Naive thymus-derived CD4-positive, alpha-beta T cell (primary cell): ENCODE results near the gene CACYBP. TPM values are rescaled to one million over a fixed set of nuclear protein-coding genes. Genes with fewer than 3 reads are reported as not detected.
"Not testable (repeated sequence)": the region's sequence is repeated elsewhere in the genome, so short reads cannot be mapped to it uniquely, and the experiment has no call there.

Experiments used
- ATAC-seq: fragments of 150-1000 bp; cut with Tn5 transposase; 2 replicates; pipeline ENCODE4 v1.10.0; 2021; ENCODE audit warnings: mild to moderate bottlenecking, moderate library complexity
- CTCF ChIA-PET: fragments of 350-600 bp; sonication (Branson Sonifier 250); formaldehyde crosslinking; loops from one replicate; lab custom pipeline; 2021; ENCODE audit warnings: antibody characterized with exemption; lab: Charles Lee
- POLR2A ChIA-PET: fragments of 350-600 bp; sonication (Branson Sonifier 250); formaldehyde crosslinking; loops from one replicate; lab custom pipeline; 2021; ENCODE audit warnings: antibody characterized with exemption, inconsistent platforms; lab: Charles Lee
- DNase-seq, 9 donors: peaks; one replicate each; pipeline versions ENCODE4 v3.0.0 to v3.0.0-alpha.2; 2020 to 2022; ENCODE audit warnings: mixed read lengths in 1 of 9
- H3K27ac ChIP-seq: one replicate; pipeline ENCODE4 v1.7.0; 2013; ENCODE audit warnings: mild to moderate bottlenecking, low read depth, low read length, moderate library complexity
- H3K27me3 ChIP-seq, 2 donors: one replicate each; pipeline ENCODE4 v1.7.0; 2013; ENCODE audit warnings: low read length in 2 of 2, mild to moderate bottlenecking in 2 of 2, moderate library complexity in 2 of 2; ENCODE audit not compliant: control insufficient read depth in 2 of 2, insufficient read depth in 2 of 2
- H3K36me3 ChIP-seq, 3 experiments: 1 replicate in 2 of 3; 2 replicates in 1 of 3; pipeline ENCODE4 v1.7.0; 2013; ENCODE audit warnings: low read length in 3 of 3, mild to moderate bottlenecking in 3 of 3, moderate library complexity in 1 of 3; ENCODE audit not compliant: insufficient read depth in 3 of 3, control insufficient read depth in 2 of 3
- H3K4me1 ChIP-seq, 2 donors: one replicate each; pipeline ENCODE4 v1.7.0; 2013; ENCODE audit warnings: low read length in 2 of 2, mild to moderate bottlenecking in 2 of 2, moderate library complexity in 1 of 2; ENCODE audit not compliant: control insufficient read depth in 2 of 2, insufficient read depth in 2 of 2
- H3K4me3 ChIP-seq: 2 replicates; pipeline ENCODE4 v1.7.0; 2013; ENCODE audit warnings: mild to moderate bottlenecking, low read length
- H3K9me3 ChIP-seq, 3 experiments: 1 replicate in 2 of 3; 2 replicates in 1 of 3; pipeline ENCODE4 v1.7.0; 2013; ENCODE audit warnings: low read length in 3 of 3; ENCODE audit not compliant: control insufficient read depth in 2 of 3
- H3K27ac Mint-ChIP-seq, 9 donors: one replicate each; pipeline ENCODE4 v1.8.0; 2020 to 2022; ENCODE audit warnings: mixed read lengths in 9 of 9, mild to moderate bottlenecking in 8 of 9, moderate library complexity in 5 of 9, inconsistent platforms in 2 of 9
- H3K27me3 Mint-ChIP-seq, 5 donors: one replicate each; pipeline ENCODE4 v1.8.0; 2021 to 2022; ENCODE audit warnings: mixed read lengths in 5 of 5, mild to moderate bottlenecking in 1 of 5
- H3K36me3 Mint-ChIP-seq, 5 donors: one replicate each; pipeline ENCODE4 v1.8.0; 2020 to 2022; ENCODE audit warnings: mixed read lengths in 5 of 5, mild to moderate bottlenecking in 3 of 5, inconsistent platforms in 1 of 5
- H3K4me1 Mint-ChIP-seq, 7 donors: one replicate each; pipeline ENCODE4 v1.8.0; 2020 to 2022; ENCODE audit warnings: mixed read lengths in 7 of 7, mild to moderate bottlenecking in 3 of 7, inconsistent platforms in 1 of 7
- H3K4me3 Mint-ChIP-seq, 10 donors: one replicate each; pipeline ENCODE4 v1.8.0; 2020 to 2022; ENCODE audit warnings: mild to moderate bottlenecking in 10 of 10, mixed read lengths in 10 of 10, moderate library complexity in 6 of 10, inconsistent platforms in 2 of 10
- H3K9me3 Mint-ChIP-seq, 11 donors: one replicate each; pipeline ENCODE4 v1.8.0; 2020 to 2022; ENCODE audit warnings: mixed read lengths in 11 of 11, mild to moderate bottlenecking in 4 of 11, inconsistent platforms in 1 of 11, moderate library complexity in 1 of 11
- intact Hi-C, 2 donors: fragments of 100-400 bp; cut with micrococcal nuclease; formaldehyde crosslinking; loops; one replicate each; pipeline ENCODE4 v1.15.1; 2023
- polyA plus RNA-seq, 2 donors: library from polyadenylated mRNA; unstranded; fragments of 300-500 nt; fragmentation: Illumina TruSeq; gene quantifications; one replicate each; pipeline ENCODE4 v1.2.3, GENCODE V29; 2021
- total RNA-seq, 6 experiments: library from RNA in 5 of 6; stranded (reverse) in 5 of 6; gene quantifications; 1 replicate in 5 of 6; 2 replicates in 1 of 6; pipeline ENCODE4 v1.2.3 and lab custom pipeline; 2021 to 2026

The CACYBP gene
- total and polyA plus RNA-seq, 7 experiments from 2014 or later, result 70.8 to 192 (median 101) TPM

DNA sequence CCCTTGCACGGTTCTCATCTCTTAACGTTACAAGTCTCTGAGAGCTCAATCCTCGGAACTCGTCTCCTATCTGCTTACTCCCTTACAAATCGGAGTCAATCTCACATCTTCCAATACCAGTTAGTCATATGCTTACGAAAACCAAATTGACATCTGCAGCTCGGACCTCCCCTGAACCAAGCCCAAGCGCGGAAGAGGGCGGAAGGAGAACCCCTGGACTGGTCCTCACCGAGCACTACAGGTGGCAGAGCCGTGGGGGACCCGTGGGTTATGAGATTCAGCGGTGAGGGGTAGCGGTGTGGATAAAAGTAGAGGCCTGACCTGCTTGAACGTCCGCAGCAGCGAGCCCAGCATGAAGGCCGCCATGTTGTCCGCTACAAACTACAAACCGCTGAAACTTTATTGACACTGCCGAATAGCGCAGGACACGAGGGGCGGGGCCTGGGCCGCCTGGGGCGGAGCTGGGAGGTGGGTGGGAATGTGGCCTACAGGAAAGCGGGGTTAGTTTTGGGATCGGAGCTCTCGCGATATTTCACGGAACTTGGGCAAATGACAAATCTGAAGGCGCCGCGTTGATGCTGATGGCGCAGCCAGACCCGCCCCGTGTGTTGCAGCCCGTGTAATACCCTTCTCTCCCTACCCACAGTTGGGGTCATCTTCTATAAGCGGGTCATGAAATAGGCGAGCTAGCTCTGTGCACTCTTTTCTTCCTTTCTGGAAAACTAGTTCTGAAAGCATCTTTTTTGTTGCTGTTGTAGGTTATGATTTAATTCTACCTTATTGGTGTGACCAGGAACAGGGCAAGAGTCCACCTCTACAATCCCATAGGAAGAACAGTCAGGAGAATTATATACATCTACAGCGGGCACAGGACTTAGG, 23.5 kb downstream of the CACYBP start, which contains the start of gene MRPS14:
MRPS14 (minus strand) TSS at position 383 of the 879 bp plus-strand sequence; CDS start at position 366, 17 bp downstream.
- peaks cover 23 to 47% (median 36%) of the 10 kb centered on the region in 7 donors for H3K4me1 Mint-ChIP-seq
- peak; percentile 97 for ATAC-seq
- H3K27ac ChIP-seq, result peak within 1 kb of the TSS; percentile 92
- ChIA-PET POLR2A (interaction anchor here (0.6 to 5.8 kb wide), 29 partner anchors 9 to 1547 kb away, joined by 3 to 185 read pairs (median 4); partner anchors contain the start of genes CACYBP, RABGAP1L and ZBTB37), CTCF (interaction anchor here (0.9 to 1.9 kb wide), 3 partner anchors 20 to 102 kb away, joined by 3 to 22 read pairs (median 4); partner anchors contain the start of gene CACYBP)
- no peaks in the 10 kb centered on the region for H3K27me3 Mint-ChIP-seq
- peak within 1 kb of the TSS; percentile 86 to 97 (median 92) for H3K4me3 Mint-ChIP-seq
- peaks cover 0 to 8% (median 0%) of the 10 kb centered on the region in 11 donors for H3K9me3 Mint-ChIP-seq
- H3K36me3 ChIP-seq, result peaks cover 0 to 6% (median 0%) of the 10 kb centered on the region in 3 experiments
- H3K9me3 ChIP-seq, result no peaks in the 10 kb centered on the region
- peaks cover 6 to 12% of the 10 kb centered on the region in 2 donors for H3K4me1 ChIP-seq
- no peaks in the 10 kb centered on the region for H3K27me3 ChIP-seq
- intact Hi-C loops, result loop anchor here (1.0 to 10.0 kb wide), 18 partner anchors 24 to 1546 kb away; partner anchors contain the start of genes CACYBP (in 2 of the 2), CENPL (in 2 of the 2), COP1 (in 2 of the 2) and DARS2 (in 2 of the 2)
- DNase-seq, result peak; percentile 93 to 98 (median 97)
- H3K27ac Mint-ChIP-seq, result peak within 1 kb of the TSS; percentile 84 to 98 (median 90)
- peaks cover 0 to 7% (median 0%) of the 10 kb centered on the region in 5 donors for H3K36me3 Mint-ChIP-seq
- peak within 1 kb of the TSS; percentile 86 for H3K4me3 ChIP-seq

- ATAC-seq, H3K9me3 Mint-ChIP-seq, DNase-seq, H3K36me3 ChIP-seq, H3K36me3 Mint-ChIP-seq, H3K27me3 Mint-ChIP-seq, H3K9me3 ChIP-seq, H3K27me3 ChIP-seq: not testable (repeated sequence)
- peaks cover 23 to 45% (median 36%) of the 10 kb centered on the region in 7 donors for H3K4me1 Mint-ChIP-seq
- Histone ChIP-seq H3K4me1 (peaks cover 6 to 12% of the 10 kb centered on the region in 2 donors), H3K4me3 (peak overlapping the region; percentile 86), H3K27ac (peak overlapping the region; percentile 92)
- H3K27ac Mint-ChIP-seq, result peak overlapping the region; percentile 84 to 98 (median 90)
- H3K4me3 Mint-ChIP-seq, result peak overlapping the region; percentile 86 to 97 (median 92)
- intact Hi-C loops, result loop anchor here (1.0 to 10.0 kb wide), 18 partner anchors 25 to 1547 kb away; partner anchors contain the start of genes CACYBP (in 2 of the 2), CENPL (in 2 of the 2), COP1 (in 2 of the 2) and DARS2 (in 2 of the 2)
- ChIA-PET POLR2A (interaction anchor here (0.6 to 5.8 kb wide), 24 partner anchors 8 to 1548 kb away, joined by 3 to 185 read pairs (median 4); partner anchors contain the start of genes CACYBP, RABGAP1L and ZBTB37), CTCF (interaction anchor here (0.9 to 1.9 kb wide), 2 partner anchors 24 to 101 kb away, joined by 3 to 22 read pairs; partner anchors contain the start of gene CACYBP)
Observed at GRCh38 chr1:175023922-175024242, 24.1 kb downstream of the CACYBP start.

DNA sequence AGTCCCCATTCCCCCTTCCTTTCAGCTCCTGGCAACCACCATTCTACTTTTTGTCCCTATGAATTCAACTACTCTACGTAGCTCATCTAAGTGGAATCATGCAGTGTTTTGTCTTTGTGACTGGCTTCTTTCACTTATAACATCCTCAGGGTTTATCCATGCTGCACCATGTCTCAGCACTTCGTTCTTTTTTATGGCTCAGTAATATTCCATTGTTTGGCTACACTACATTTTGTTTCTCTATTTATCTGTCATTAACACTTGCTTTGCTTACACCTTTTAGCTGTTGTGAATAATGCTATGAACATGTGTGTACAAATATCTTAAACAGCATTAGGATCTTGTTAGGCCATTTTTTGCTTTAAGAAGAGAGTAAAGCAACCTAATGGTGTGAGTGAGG, 25.0 kb downstream of the CACYBP start:
- ATAC-seq (no peak), DNase-seq (no peak)
- ChIA-PET POLR2A (interaction anchor here (0.6 to 5.8 kb wide), 6 partner anchors 21 to 1549 kb away, joined by 3 to 185 read pairs (median 4); partner anchors contain the start of gene CACYBP), CTCF (interaction anchor here (1.9 kb wide), 1 partner anchor 25 kb away, joined by 22 read pairs; the partner anchor contains the start of gene CACYBP)
- peaks cover 6 to 15% of the 10 kb centered on the region in 2 donors for H3K4me1 ChIP-seq
- H3K36me3 Mint-ChIP-seq, result peaks cover 0 to 5% (median 0%) of the 10 kb centered on the region in 5 donors
- H3K4me3 Mint-ChIP-seq, result peak overlapping the region; percentile 39 to 90 (median 70)
- no peaks in the 10 kb centered on the region for H3K27me3 Mint-ChIP-seq
- intact Hi-C loops, result loop anchor here (5.0 to 10.0 kb wide), 3 partner anchors 1002 to 1310 kb away; partner anchors contain the start of genes COP1 (in 1 of the 2), KLHL20 (in 1 of the 2) and RC3H1 (in 1 of the 2)
- H3K9me3 ChIP-seq, result no peaks in the 10 kb centered on the region
- peaks cover 0 to 4% (median 0%) of the 10 kb centered on the region in 3 experiments for H3K36me3 ChIP-seq
- peak overlapping the region; percentile 58 to 98 (median 89) for H3K27ac Mint-ChIP-seq
- no peaks in the 10 kb centered on the region for H3K27me3 ChIP-seq
- H3K27ac ChIP-seq, result no peak overlapping the region
- peaks cover 23 to 50% (median 39%) of the 10 kb centered on the region in 7 donors for H3K4me1 Mint-ChIP-seq
- peaks cover 0 to 8% (median 0%) of the 10 kb centered on the region in 11 donors for H3K9me3 Mint-ChIP-seq
- no peak overlapping the region for H3K4me3 ChIP-seq

DNA sequence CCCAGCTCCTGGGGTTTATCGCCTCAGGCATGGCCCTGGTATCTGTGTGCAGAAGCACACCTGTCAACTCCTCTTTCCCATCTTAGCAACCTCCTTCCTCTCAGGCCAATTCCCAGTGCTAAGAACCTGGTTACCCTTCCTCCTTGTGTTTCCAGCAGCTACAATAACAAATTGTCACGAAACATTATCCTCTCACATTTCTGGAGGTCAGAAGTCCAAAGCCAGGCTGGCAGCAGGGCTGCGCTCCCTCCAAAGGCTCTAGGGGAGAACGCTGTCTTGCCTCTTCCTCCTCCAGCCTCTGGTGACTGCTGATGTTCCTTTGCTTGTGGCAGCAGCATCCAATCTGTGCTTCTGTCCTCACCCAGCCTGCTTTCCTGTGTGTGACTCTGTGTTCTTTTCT, 34.2 kb downstream of the CACYBP start:
- DNase-seq (no peak), ATAC-seq (no peak)
- Mint-ChIP-seq H3K9me3 (peaks cover 0 to 2% (median 0%) of the 10 kb centered on the region in 11 donors), H3K27ac (peak overlapping the region in 1 of 9 donors; percentile 23), H3K4me1 (peaks cover 0 to 10% (median 9%) of the 10 kb centered on the region in 7 donors), H3K36me3 (no peaks in the 10 kb centered on the region), H3K4me3 (no peak overlapping the region), H3K27me3 (peaks cover 0 to 14% (median 0%) of the 10 kb centered on the region in 5 donors)
- Histone ChIP-seq H3K27me3 (no peaks in the 10 kb centered on the region), H3K9me3 (no peaks in the 10 kb centered on the region), H3K27ac (no peak overlapping the region), H3K4me1 (peaks cover 0 to 6% of the 10 kb centered on the region in 2 donors), H3K36me3 (no peaks in the 10 kb centered on the region), H3K4me3 (no peak overlapping the region)
- intact Hi-C loops, result no loop called here
- ChIA-PET POLR2A (interaction anchor here (0.5 kb wide), 1 partner anchor 272 kb away, joined by 3 read pairs; no protein-coding TSS in a partner anchor), CTCF (no interaction called here)

GRCh38 chr1:175034775-175035174, 35.0 kb downstream of the CACYBP start:
- Mint-ChIP-seq H3K4me1 (peaks cover 0 to 4% (median 2%) of the 10 kb centered on the region in 7 donors), H3K4me3 (no peak overlapping the region), H3K27ac (no peak overlapping the region), H3K27me3 (peaks cover 0 to 14% (median 0%) of the 10 kb centered on the region in 5 donors), H3K9me3 (peaks cover 0 to 2% (median 0%) of the 10 kb centered on the region in 11 donors), H3K36me3 (no peaks in the 10 kb centered on the region)
- Histone ChIP-seq H3K27me3 (no peaks in the 10 kb centered on the region), H3K4me3 (no peak overlapping the region), H3K36me3 (no peaks in the 10 kb centered on the region), H3K27ac (no peak overlapping the region), H3K4me1 (peaks cover 0 to 3% of the 10 kb centered on the region in 2 donors), H3K9me3 (no peaks in the 10 kb centered on the region)
- ChIA-PET CTCF (no interaction called here), POLR2A (no interaction called here)
- no peak for DNase-seq
- intact Hi-C loops, result no loop called here
- no peak for ATAC-seq

DNA sequence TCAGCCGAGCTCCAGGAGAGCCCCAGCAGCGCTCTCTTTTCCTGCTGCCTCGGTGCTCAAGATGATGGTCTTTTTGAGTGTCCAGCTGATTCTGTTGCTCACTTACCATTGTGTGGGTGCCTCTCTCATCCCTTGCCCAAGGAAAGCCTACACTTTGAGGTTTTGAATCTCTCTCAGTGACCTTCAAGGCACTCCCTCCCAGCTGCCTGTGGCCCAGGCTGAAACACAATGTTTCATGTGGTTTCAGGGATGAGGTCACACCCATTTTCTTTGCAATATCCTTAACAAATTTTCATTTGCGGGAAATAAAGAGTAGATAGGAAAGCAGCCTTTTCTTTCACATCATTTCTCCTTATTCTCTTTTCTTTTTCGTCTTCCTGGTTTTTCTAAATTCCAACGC, 36.1 kb downstream of the CACYBP start:
- peaks cover 0 to 2% (median 0%) of the 10 kb centered on the region in 11 donors for H3K9me3 Mint-ChIP-seq
- CTCF ChIA-PET, result interaction anchor here (0.5 kb wide), 1 partner anchor 1075 kb away, joined by 3 read pairs; no protein-coding TSS in a partner anchor
- peaks cover 0 to 2% (median 0%) of the 10 kb centered on the region in 7 donors for H3K4me1 Mint-ChIP-seq
- no peaks in the 10 kb centered on the region for H3K36me3 ChIP-seq
- POLR2A ChIA-PET, result interaction anchor here (0.6 kb wide), 1 partner anchor 379 kb away, joined by 3 read pairs; no protein-coding TSS in a partner anchor
- intact Hi-C loops, result no loop called here
- no peak for ATAC-seq
- H3K27me3 ChIP-seq, result no peaks in the 10 kb centered on the region
- H3K4me3 Mint-ChIP-seq, result no peak overlapping the region
- H3K27me3 Mint-ChIP-seq, result peaks cover 0 to 20% (median 0%) of the 10 kb centered on the region in 5 donors
- H3K36me3 Mint-ChIP-seq, result no peaks in the 10 kb centered on the region
- no peaks in the 10 kb centered on the region for H3K9me3 ChIP-seq
- no peak overlapping the region for H3K27ac Mint-ChIP-seq
- no peak overlapping the region for H3K27ac ChIP-seq
- DNase-seq, result no peak
- H3K4me3 ChIP-seq, result no peak overlapping the region
- no peaks in the 10 kb centered on the region for H3K4me1 ChIP-seq
